ENCODE measurements around the gene FGF5.
"Not testable (repeated sequence)": the region's sequence is repeated elsewhere in the genome, so short reads cannot be mapped to it uniquely, and the experiment has no call there.

The FGF5 gene

GRCh38 chr4:80315848-80316247, 49.4 kb downstream of the FGF5 start:
- intact Hi-C loops (cut with micrococcal nuclease); H3K27ac Mint-ChIP-seq; H3K36me3 Mint-ChIP-seq (ENCODE audit: low read depth); H3K4me1 Mint-ChIP-seq (ENCODE audit: low read depth); H3K9me3 Mint-ChIP-seq; H3K4me3 Mint-ChIP-seq; H3K27me3 Mint-ChIP-seq: not testable (repeated sequence)

- H3K27me3 Mint-ChIP-seq, result peaks cover 2% of the 10 kb centered on the region
- no peak overlapping the region for H3K4me3 Mint-ChIP-seq
- H3K27ac Mint-ChIP-seq, result no peak overlapping the region
- no peaks in the 10 kb centered on the region for H3K36me3 Mint-ChIP-seq (ENCODE audit: low read depth)
- no peaks in the 10 kb centered on the region for H3K9me3 Mint-ChIP-seq
- intact Hi-C loops (cut with micrococcal nuclease), result no loop called here
- no peaks in the 10 kb centered on the region for H3K4me1 Mint-ChIP-seq (ENCODE audit: low read depth)
These were observed 54.9 kb downstream of the FGF5 start for GRCh38 chr4:80321341-80321740.

- Mint-ChIP-seq H3K27ac (no peak overlapping the region), H3K4me3 (no peak overlapping the region), H3K9me3 (no peaks in the 10 kb centered on the region), H3K36me3 (ENCODE audit: low read depth) (no peaks in the 10 kb centered on the region), H3K4me1 (ENCODE audit: low read depth) (no peaks in the 10 kb centered on the region), H3K27me3 (peaks cover 2% of the 10 kb centered on the region)
- intact Hi-C loops (cut with micrococcal nuclease), result no loop called here
These were observed 55.3 kb downstream of the FGF5 start for GRCh38 chr4:80321776-80322175.

- H3K27me3 Mint-ChIP-seq, result peaks cover 2% of the 10 kb centered on the region
- H3K36me3 Mint-ChIP-seq (ENCODE audit: low read depth), result no peaks in the 10 kb centered on the region
- no peak overlapping the region for H3K27ac Mint-ChIP-seq
These were observed 56.3 kb downstream of the FGF5 start for GRCh38 chr4:80322716-80323115.

GRCh38 chr4:80324171-80324570, 57.7 kb downstream of the FGF5 start:
- Mint-ChIP-seq H3K9me3 (no peaks in the 10 kb centered on the region), H3K27ac (no peak overlapping the region), H3K27me3 (no peaks in the 10 kb centered on the region), H3K36me3 (ENCODE audit: low read depth) (no peaks in the 10 kb centered on the region), H3K4me1 (ENCODE audit: low read depth) (no peaks in the 10 kb centered on the region), H3K4me3 (no peak overlapping the region)
- intact Hi-C loops (cut with micrococcal nuclease), result no loop called here

More at GRCh38 chr4:80322716-80323115, 56.3 kb downstream of the FGF5 start:
- Mint-ChIP-seq H3K4me1 (ENCODE audit: low read depth) (no peaks in the 10 kb centered on the region), H3K4me3 (no peak overlapping the region), H3K9me3 (no peaks in the 10 kb centered on the region)
- intact Hi-C loops (cut with micrococcal nuclease), result no loop called here

GRCh38 chr4:80331693-80332092, 65.2 kb downstream of the FGF5 start:
- no peak overlapping the region for H3K4me3 Mint-ChIP-seq
- no peaks in the 10 kb centered on the region for H3K36me3 Mint-ChIP-seq (ENCODE audit: low read depth)
- peaks cover 13% of the 10 kb centered on the region for H3K4me1 Mint-ChIP-seq (ENCODE audit: low read depth)
- H3K27ac Mint-ChIP-seq, result no peak overlapping the region
- peaks cover 12% of the 10 kb centered on the region for H3K27me3 Mint-ChIP-seq
- no peaks in the 10 kb centered on the region for H3K9me3 Mint-ChIP-seq
- intact Hi-C loops (cut with micrococcal nuclease), result loop anchor here (10.0 kb wide), 1 partner anchor 107 kb away; no protein-coding TSS in a partner anchor

- H3K9me3 Mint-ChIP-seq, result no peaks in the 10 kb centered on the region
These were observed 66.7 kb downstream of the FGF5 start for GRCh38 chr4:80333121-80333520.

GRCh38 chr4:80334568-80334967, 68.1 kb downstream of the FGF5 start:
- intact Hi-C loops (cut with micrococcal nuclease), result loop anchor here (10.0 kb wide), 1 partner anchor 110 kb away; no protein-coding TSS in a partner anchor
- peaks cover 15% of the 10 kb centered on the region for H3K27me3 Mint-ChIP-seq
- H3K9me3 Mint-ChIP-seq, result no peaks in the 10 kb centered on the region
- H3K4me3 Mint-ChIP-seq, result no peak overlapping the region
- H3K36me3 Mint-ChIP-seq (ENCODE audit: low read depth), result no peaks in the 10 kb centered on the region
- H3K27ac Mint-ChIP-seq, result no peak overlapping the region
- H3K4me1 Mint-ChIP-seq (ENCODE audit: low read depth), result peaks cover 13% of the 10 kb centered on the region

More at GRCh38 chr4:80333121-80333520, 66.7 kb downstream of the FGF5 start:
- H3K27ac Mint-ChIP-seq, result no peak overlapping the region
- no peak overlapping the region for H3K4me3 Mint-ChIP-seq
- H3K4me1 Mint-ChIP-seq (ENCODE audit: low read depth), result peaks cover 13% of the 10 kb centered on the region
- no peaks in the 10 kb centered on the region for H3K36me3 Mint-ChIP-seq (ENCODE audit: low read depth)
- intact Hi-C loops (cut with micrococcal nuclease), result loop anchor here (10.0 kb wide), 1 partner anchor 108 kb away; no protein-coding TSS in a partner anchor
- H3K27me3 Mint-ChIP-seq, result peaks cover 15% of the 10 kb centered on the region

- H3K9me3 Mint-ChIP-seq, result no peaks in the 10 kb centered on the region
- peaks cover 13% of the 10 kb centered on the region for H3K4me1 Mint-ChIP-seq (ENCODE audit: low read depth)
- H3K36me3 Mint-ChIP-seq (ENCODE audit: low read depth), result no peaks in the 10 kb centered on the region
- intact Hi-C loops (cut with micrococcal nuclease), result loop anchor here (5.0 to 10.0 kb wide), 2 partner anchors 110 to 1383 kb away; no protein-coding TSS in a partner anchor
- no peak overlapping the region for H3K27ac Mint-ChIP-seq
- H3K4me3 Mint-ChIP-seq, result peak overlapping the region; percentile 87
- H3K27me3 Mint-ChIP-seq, result peaks cover 15% of the 10 kb centered on the region
These were observed 68.7 kb downstream of the FGF5 start for GRCh38 chr4:80335226-80335553.

GRCh38 chr4:80335554-80336358, 69.3 kb downstream of the FGF5 start, which contains the start of gene CFAP299:
Gene CFAP299 (plus strand): TSS chr4:80335730.
- H3K27ac Mint-ChIP-seq, result no peak within 1 kb of the TSS
- no peaks in the 10 kb centered on the region for H3K9me3 Mint-ChIP-seq
- no peaks in the 10 kb centered on the region for H3K36me3 Mint-ChIP-seq (ENCODE audit: low read depth)
- H3K4me1 Mint-ChIP-seq (ENCODE audit: low read depth), result peaks cover 13% of the 10 kb centered on the region
- intact Hi-C loops (cut with micrococcal nuclease), result loop anchor here (5.0 to 10.0 kb wide), 2 partner anchors 111 to 1383 kb away; no protein-coding TSS in a partner anchor
- peaks cover 15% of the 10 kb centered on the region for H3K27me3 Mint-ChIP-seq
- peak within 1 kb of the TSS; percentile 87 for H3K4me3 Mint-ChIP-seq

- Mint-ChIP-seq H3K4me1 (ENCODE audit: low read depth) (peaks cover 13% of the 10 kb centered on the region), H3K27ac (no peak overlapping the region), H3K36me3 (ENCODE audit: low read depth) (no peaks in the 10 kb centered on the region), H3K4me3 (no peak overlapping the region), H3K9me3 (peaks cover 6% of the 10 kb centered on the region), H3K27me3 (peaks cover 15% of the 10 kb centered on the region)
- intact Hi-C loops (cut with micrococcal nuclease), result loop anchor here (5.0 to 10.0 kb wide), 2 partner anchors 112 to 1384 kb away; no protein-coding TSS in a partner anchor
These were observed 70.1 kb downstream of the FGF5 start for GRCh38 chr4:80336582-80336981.

- no peaks in the 10 kb centered on the region for H3K36me3 Mint-ChIP-seq (ENCODE audit: low read depth)
- intact Hi-C loops (cut with micrococcal nuclease), result no loop called here
- H3K27ac Mint-ChIP-seq, result no peak overlapping the region
- H3K4me1 Mint-ChIP-seq (ENCODE audit: low read depth), result peaks cover 13% of the 10 kb centered on the region
- peaks cover 15% of the 10 kb centered on the region for H3K27me3 Mint-ChIP-seq
- peaks cover 16% of the 10 kb centered on the region for H3K9me3 Mint-ChIP-seq
- no peak overlapping the region for H3K4me3 Mint-ChIP-seq
These were observed 73.6 kb downstream of the FGF5 start for GRCh38 chr4:80340036-80340435.

All from dendritic cell treated with granulocyte-macrophage colony-stimulating factor and Interleukin-4, amounts not matched to agents 40 ng/mL and 50 ng/mL, for 4 days (primary cell).